GM12878 (cell line): ENCODE results near the gene METTL9. TPM values are rescaled to one million over a fixed set of nuclear protein-coding genes. Genes with fewer than 3 reads are reported as not detected.

Experiments used
- ATF2 ChIP-seq: IDR thresholded peaks from 2 replicates; pipeline ENCODE4 v1.6.1; 2012; ENCODE audit warnings: low read length, inconsistent platforms
- CBFB ChIP-seq: IDR thresholded peaks from 2 replicates; pipeline ENCODE4 v1.6.1; 2016; ENCODE audit warnings: antibody characterized with exemption, low read depth
- CEBPB ChIP-seq, 2 experiments: fragments of 150-350 bp in 1 of 2; IDR thresholded peaks; 2 replicates each; pipeline ENCODE4 v1.6.1; 2012 to 2014; ENCODE audit warnings: low read depth in 2 of 2, low read length in 2 of 2, borderline replicate concordance in 1 of 2, inconsistent platforms in 1 of 2
- FOXM1 ChIP-seq: IDR thresholded peaks from 2 replicates; pipeline ENCODE4 v1.6.1; 2012; ENCODE audit warnings: low read depth, mild to moderate bottlenecking, inconsistent platforms, low read length, moderate library complexity
- IKZF2 ChIP-seq, 2 experiments: fragments of 450-650 bp; IDR thresholded peaks; 2 replicates each; pipeline ENCODE4 v1.6.1; 2017; ENCODE audit warnings: mild to moderate bottlenecking in 2 of 2, moderate library complexity in 2 of 2
- IRF4 ChIP-seq: IDR thresholded peaks from 2 replicates; pipeline ENCODE4 v1.6.1; 2011; ENCODE audit warnings: low read depth, low read length
- SKIL ChIP-seq: fragments of 450-650 bp; IDR thresholded peaks from 2 replicates; pipeline ENCODE4 v1.6.1; 2017; ENCODE audit warnings: mild to moderate bottlenecking, low read depth, inconsistent platforms; ENCODE audit not compliant: poor library complexity, severe bottlenecking
- SPI1 ChIP-seq: IDR thresholded peaks from 2 replicates; pipeline ENCODE4 v1.6.1; 2011; ENCODE audit warnings: low read depth, mild to moderate bottlenecking, low read length, moderate library complexity, borderline replicate concordance; ENCODE audit not compliant: insufficient read depth
- SRF ChIP-seq, 2 experiments: IDR thresholded peaks; 2 replicates each; pipeline ENCODE4 v1.6.1; 2011; ENCODE audit warnings: low read depth in 2 of 2, low read length in 2 of 2, mild to moderate bottlenecking in 1 of 2, moderate library complexity in 1 of 2
- STAT1 ChIP-seq: fragments of 450-650 bp; conservative IDR thresholded peaks from 2 replicates; pipeline ENCODE4 v1.6.1; 2014; ENCODE audit warnings: antibody characterized with exemption, mild to moderate bottlenecking
- TBL1XR1 ChIP-seq: IDR thresholded peaks from 2 replicates; pipeline ENCODE4 v1.6.1; 2012; ENCODE audit warnings: low read depth, low read length, improper control_type of control experiment
- YBX1 ChIP-seq: fragments of 450-650 bp; IDR thresholded peaks from 2 replicates; pipeline ENCODE4 v1.6.1; 2016; ENCODE audit warnings: antibody characterized with exemption
- polyA plus RNA-seq, 11 experiments: library from polyadenylated mRNA; depleted of rRNA in 4 of 11; unstranded in 6 of 11; stranded (reverse) in 5 of 11; fragments of >200 nt; fragmentation: Nextera tagmentation in 4 of 11; fragmentation: Illumina TruSeq in 1 of 11; extraction: Ambion mirVana in 4 of 11; extraction: Trizol in 1 of 11; gene quantifications; 1 replicate in 1 of 11; 2 replicates in 10 of 11; pipeline versions ENCODE4 v1.2.1 to v1.2.3, GENCODE V29; 2011 to 2016; ENCODE audit warnings: inconsistent platforms in 2 of 11, missing spikeins in 2 of 11, low read depth in 1 of 11
- total RNA-seq, 4 experiments: library from RNA; depleted of rRNA in 3 of 4; stranded (reverse); fragments of >200 nt in 3 of 4; fragmentation: Illumina TruSeq in 1 of 4; extraction: Trizol in 1 of 4; gene quantifications; 2 replicates each; pipeline versions ENCODE4 v1.2.1 to v1.2.3, GENCODE V29; 2013 to 2021

The METTL9 gene
- total and polyA plus RNA-seq, 10 of the 15 experiments (the other 5 are each of a cell fraction or from before 2014, with no cell fraction given) = 19.4 to 119 (median 101) TPM

- peak; percentile 28; the same call in 1 of the 2 replicates for TF ChIP-seq CBFB
- TF ChIP-seq CEBPB (IDR thresholded peaks at IDR 0.05; ENCODE audit: borderline replicate concordance in 1 of 2, low read depth in 2 of 2, low read length in 2 of 2) = peak in 1 of 2 experiments; percentile 17; a peak in 1 of 4 replicates
- peak; percentile 46; the same call in 1 of the 2 replicates for TF ChIP-seq FOXM1
- TF ChIP-seq SPI1 = peak; percentile 81
- TF ChIP-seq ATF2 = peak; percentile 54; the same call in 1 of the 2 replicates
- no peak for TF ChIP-seq STAT1
- TF ChIP-seq IRF4 = peak; percentile 75; the same call in 1 of the 2 replicates
- TF ChIP-seq YBX1 = no peak
- TF ChIP-seq SRF (IDR thresholded peaks at IDR 0.05; ENCODE audit: low read depth in 2 of 2, low read length in 2 of 2) = peak in 1 of 2 experiments; percentile 51; a peak in 1 of 4 replicates
- peak; percentile 81 to 87; a peak in 3 of 4 replicates for TF ChIP-seq IKZF2 (IDR thresholded peaks at IDR 0.05)
- peak; percentile 79 for TF ChIP-seq TBL1XR1
- peak; percentile 92 for TF ChIP-seq SKIL
- TF ChIP-seq, all 136 proteins: peak for 41
Observed at GRCh38 chr16:21645261-21645721, 45.9 kb downstream of the METTL9 start (continued).
